Measurements from ENCODE around the gene ARFGEF3.
"Not testable (repeated sequence)": the region's sequence is repeated elsewhere in the genome, so short reads cannot be mapped to it uniquely, and the experiment has no call there.

The ARFGEF3 gene

GRCh38 chr6:138309695-138310094 is 148.0 kb downstream of the ARFGEF3 start:
- no peak for DNase-seq

GRCh38 chr6:138310294-138310693 is 148.6 kb downstream of the ARFGEF3 start:
- DNase-seq: no peak

- DNase-seq: no peak
Observed at GRCh38 chr6:138310821-138311220, 149.1 kb downstream of the ARFGEF3 start.

GRCh38 chr6:138311268-138311667 is 149.5 kb downstream of the ARFGEF3 start:
- DNase-seq: no peak

- no peak for DNase-seq
Observed at GRCh38 chr6:138318741-138319375, 157.1 kb downstream of the ARFGEF3 start.

GRCh38 chr6:138321934-138322333 is 160.2 kb downstream of the ARFGEF3 start:
- DNase-seq: no peak

GRCh38 chr6:138323821-138324220 is 162.1 kb downstream of the ARFGEF3 start:
- DNase-seq: no peak

GRCh38 chr6:138328210-138328609 is 166.5 kb downstream of the ARFGEF3 start:
- DNase-seq: no peak

GRCh38 chr6:138330763-138331162 is 169.0 kb downstream of the ARFGEF3 start:
- no peak for DNase-seq

- no peak for DNase-seq
Observed at GRCh38 chr6:138331444-138331843, 169.7 kb downstream of the ARFGEF3 start.

- no peak for DNase-seq
Observed at GRCh38 chr6:138331984-138332383, 170.2 kb downstream of the ARFGEF3 start.

- DNase-seq: no peak
Observed at GRCh38 chr6:138334000-138334399, 172.3 kb downstream of the ARFGEF3 start.

- DNase-seq: no peak
Observed at GRCh38 chr6:138334963-138335362, 173.2 kb downstream of the ARFGEF3 start.

- no peak for DNase-seq
Observed at GRCh38 chr6:138336221-138336620, 174.5 kb downstream of the ARFGEF3 start.

GRCh38 chr6:138337076-138337475 is 175.3 kb downstream of the ARFGEF3 start:
- no peak for DNase-seq

GRCh38 chr6:138339024-138339423 is 177.3 kb downstream of the ARFGEF3 start:
- no peak for DNase-seq

- no peak for DNase-seq
Observed at GRCh38 chr6:138341176-138341575, 179.4 kb downstream of the ARFGEF3 start.

- no peak for DNase-seq
Observed at GRCh38 chr6:138343112-138343511, 181.4 kb downstream of the ARFGEF3 start.

GRCh38 chr6:138345565-138346285 is 184.0 kb downstream of the ARFGEF3 start:
- no peak for DNase-seq

- DNase-seq: no peak
Observed at GRCh38 chr6:138346302-138347195, 184.8 kb downstream of the ARFGEF3 start.

GRCh38 chr6:138347864-138348263 is 186.1 kb downstream of the ARFGEF3 start:
- no peak for DNase-seq

- DNase-seq: no peak
Observed at GRCh38 chr6:138349891-138350290, 188.2 kb downstream of the ARFGEF3 start.

- DNase-seq: no peak
Observed at GRCh38 chr6:138357928-138358327, 196.2 kb downstream of the ARFGEF3 start.

GRCh38 chr6:138368684-138369083 is 206.9 kb downstream of the ARFGEF3 start:
- not testable (repeated sequence) for DNase-seq

Data from stimulated activated CD4-positive, alpha-beta T cell treated with anti-CD3 and anti-CD28 coated beads, Interleukin-4, amount 100 ng/mL, for 1 hour (primary cell).